Activated CD8-positive, alpha-beta memory T cell treated with anti-CD3 and anti-CD28 coated beads for 4 hours (primary cell): ENCODE results near the gene FOXO3B.
"Not testable (repeated sequence)": the region's sequence is repeated elsewhere in the genome, so short reads cannot be mapped to it uniquely, and the experiment has no call there.

Source experiments
- DNase-seq, 2 donors: peaks; one replicate each; pipeline ENCODE4 v3.0.0-alpha.2; 2020; ENCODE audit warnings: low read depth in 2 of 2

The FOXO3B gene

GRCh38 chr17:18681767-18682571, at the start of gene FOXO3B:
Gene FOXO3B (minus strand): TSS chr17:18682314. CDS start chr17:18681651, 663 bp downstream.
- DNase-seq: peak; percentile 55 to 60

DNA sequence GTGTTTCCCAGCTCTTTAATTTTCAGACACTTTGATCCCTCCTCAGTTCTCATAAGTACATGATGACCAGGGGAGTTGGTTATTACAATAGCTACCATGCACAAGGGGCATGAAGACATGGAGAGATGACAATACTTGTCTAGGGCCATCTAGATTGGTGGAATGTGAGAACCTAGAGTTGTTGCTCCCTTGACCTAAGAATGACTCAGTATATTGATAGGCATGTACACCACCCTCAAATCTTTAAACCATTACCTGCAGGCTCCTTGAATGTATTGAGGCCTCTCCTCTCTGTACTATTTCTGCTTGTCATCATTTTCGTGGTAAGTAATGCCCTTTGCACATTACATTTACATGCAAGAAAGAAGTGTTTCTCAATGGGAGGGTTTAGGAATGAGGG, 41.4 kb upstream of the FOXO3B start:
- not testable (repeated sequence) for DNase-seq

DNA sequence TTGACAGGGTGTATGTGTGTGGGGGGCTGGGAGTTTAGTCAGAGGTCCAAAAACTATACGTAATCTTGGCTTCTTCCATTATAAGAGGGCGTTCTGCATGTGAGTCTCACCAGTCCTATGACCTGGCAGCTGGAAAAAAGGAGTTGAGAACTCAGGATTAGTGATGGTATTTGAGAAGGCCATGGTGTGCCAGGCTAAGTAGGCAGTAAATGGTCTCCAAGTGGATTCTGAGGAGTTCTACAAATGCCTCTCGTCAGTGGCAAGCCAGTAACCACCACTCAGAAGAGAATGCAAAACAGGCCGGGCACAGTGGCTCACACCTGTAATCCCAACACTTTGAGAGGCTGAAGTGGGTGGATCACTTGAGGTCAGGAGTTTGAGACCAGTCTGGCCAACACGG, 40.5 kb upstream of the FOXO3B start:
- not testable (repeated sequence) for DNase-seq

- DNase-seq: not testable (repeated sequence)
Measured at GRCh38 chr17:18721775-18722547, 39.8 kb upstream of the FOXO3B start.

DNA sequence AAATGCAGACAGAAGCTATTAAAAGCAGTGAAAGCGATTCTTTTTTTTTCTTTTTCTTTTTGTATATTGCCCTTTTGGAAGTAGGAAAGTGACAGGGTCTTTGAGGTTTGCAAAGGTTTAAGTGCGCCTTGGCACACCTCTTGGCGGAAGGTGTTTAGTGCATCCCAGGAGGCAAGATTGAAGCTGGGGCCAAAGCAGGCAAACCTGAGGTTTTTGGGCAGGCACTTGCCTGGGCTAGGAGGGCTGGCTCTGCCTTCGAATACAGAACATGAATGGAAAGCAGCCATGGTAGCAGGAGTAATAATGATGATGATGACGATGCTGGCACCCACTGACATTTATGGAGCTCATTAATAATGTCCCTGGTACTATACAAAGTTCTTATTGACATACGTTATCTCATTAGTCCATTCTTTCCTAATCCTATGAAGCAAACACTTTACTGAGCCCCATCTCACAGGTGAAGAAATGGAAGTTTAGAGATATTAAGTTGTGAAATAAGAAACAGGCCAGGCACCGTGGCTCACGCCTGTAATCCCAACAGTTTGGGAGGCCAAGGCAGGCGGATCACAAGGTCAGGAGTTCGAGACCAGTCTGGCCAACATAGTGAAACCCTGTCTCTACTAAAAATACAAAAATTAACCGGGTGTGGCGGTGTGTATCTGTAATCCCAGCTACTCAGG, 37.5 kb upstream of the FOXO3B start:
- not testable (repeated sequence) for DNase-seq

DNA sequence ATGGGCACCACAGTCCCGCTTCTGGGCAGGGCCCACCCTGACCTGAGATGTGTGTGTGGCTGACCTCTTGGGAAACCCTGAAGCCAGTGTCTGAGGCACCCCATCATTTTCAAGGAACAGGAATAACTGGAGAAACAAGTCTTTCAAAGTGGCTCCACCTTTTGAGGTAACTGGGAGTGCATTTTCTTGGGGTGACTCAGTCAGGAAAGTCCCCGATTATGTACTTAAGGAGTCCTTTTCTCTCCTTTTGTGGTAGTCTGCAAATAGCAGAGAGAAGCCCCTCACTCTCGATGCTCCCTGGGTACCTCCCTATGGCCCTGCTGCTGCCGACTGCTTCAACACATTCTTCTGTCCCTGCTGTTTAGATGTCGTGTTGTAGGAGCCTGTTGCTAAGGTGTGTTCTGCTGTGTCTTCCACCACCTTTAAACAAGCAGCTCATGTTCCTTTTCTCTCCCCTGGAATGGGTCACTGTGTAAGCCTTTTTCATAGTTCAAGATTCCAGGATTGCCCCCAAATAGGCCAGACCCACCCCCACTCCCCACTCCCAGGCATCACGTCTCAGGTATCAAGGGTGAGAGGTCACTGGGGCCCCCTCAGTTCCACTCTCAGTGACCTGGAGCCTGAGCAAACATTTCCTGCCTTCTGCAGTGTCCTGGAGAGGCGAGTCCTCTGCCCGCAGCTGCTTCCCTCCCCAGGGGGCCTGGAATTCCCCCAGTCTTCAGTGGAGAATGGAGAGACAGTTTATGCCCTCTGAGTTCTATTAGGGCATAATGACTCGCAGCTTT, 36.7 kb upstream of the FOXO3B start:
- not testable (repeated sequence) for DNase-seq

DNA sequence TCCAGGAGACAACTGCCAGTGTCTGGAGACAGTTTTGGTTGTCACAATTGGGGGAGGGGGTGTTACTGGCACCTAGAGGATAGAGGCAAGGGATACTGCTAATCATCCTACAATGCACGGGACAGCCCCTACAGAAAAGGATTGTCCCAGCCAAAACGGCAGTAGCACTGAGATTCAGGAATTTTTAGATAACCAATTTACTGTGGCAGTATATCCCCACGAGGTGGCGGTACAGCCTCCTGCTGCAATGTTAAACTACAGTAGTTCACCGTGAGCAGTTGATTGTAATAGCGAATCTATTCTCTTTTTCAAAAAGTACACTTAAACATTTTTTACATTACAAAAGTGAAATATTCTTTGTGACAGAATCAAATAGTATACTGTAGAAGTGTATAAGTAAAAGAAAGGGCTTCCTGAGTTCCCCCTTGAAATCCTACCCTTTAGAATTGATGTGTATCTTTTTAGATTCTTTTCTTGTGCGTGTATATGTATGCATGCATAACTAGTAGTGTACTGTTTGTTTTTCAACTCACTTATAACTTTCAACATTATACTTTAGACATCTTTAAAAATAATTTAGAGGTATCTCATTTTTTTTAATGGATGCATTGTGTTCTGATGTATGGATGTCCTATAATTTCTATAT, 30.4 kb upstream of the FOXO3B start:
- peak in 1 of 2 donors; percentile 27 for DNase-seq

- not testable (repeated sequence) for DNase-seq
Measured at GRCh38 chr17:18708215-18708614, 26.1 kb upstream of the FOXO3B start.

GRCh38 chr17:18705955-18706354, 23.8 kb upstream of the FOXO3B start:
- not testable (repeated sequence) for DNase-seq

GRCh38 chr17:18698473-18699103, 16.5 kb upstream of the FOXO3B start:
- not testable (repeated sequence) for DNase-seq

DNA sequence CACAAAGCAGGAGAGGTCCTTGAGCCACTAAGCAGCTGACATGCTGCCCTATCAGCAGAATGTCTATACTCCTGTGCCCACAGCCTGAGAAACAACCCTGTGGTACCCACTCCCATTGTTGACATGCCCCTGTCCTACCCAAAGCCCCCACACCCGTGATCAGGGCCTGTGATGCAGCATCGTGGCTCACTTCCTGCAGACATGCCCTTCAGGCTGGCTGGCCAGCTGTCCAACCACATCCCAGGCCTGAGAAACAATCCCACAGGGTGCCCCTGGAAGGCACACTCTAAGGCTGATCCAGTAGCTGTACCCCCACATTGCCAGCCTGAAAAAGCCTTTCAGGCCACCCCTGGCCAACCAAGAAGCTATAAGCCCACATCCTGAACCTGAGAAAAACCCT, 13.0 kb upstream of the FOXO3B start:
- DNase-seq: not testable (repeated sequence)

GRCh38 chr17:18682668-18683067, 554 bp upstream of the FOXO3B start:
- DNase-seq: not testable (repeated sequence)

DNA sequence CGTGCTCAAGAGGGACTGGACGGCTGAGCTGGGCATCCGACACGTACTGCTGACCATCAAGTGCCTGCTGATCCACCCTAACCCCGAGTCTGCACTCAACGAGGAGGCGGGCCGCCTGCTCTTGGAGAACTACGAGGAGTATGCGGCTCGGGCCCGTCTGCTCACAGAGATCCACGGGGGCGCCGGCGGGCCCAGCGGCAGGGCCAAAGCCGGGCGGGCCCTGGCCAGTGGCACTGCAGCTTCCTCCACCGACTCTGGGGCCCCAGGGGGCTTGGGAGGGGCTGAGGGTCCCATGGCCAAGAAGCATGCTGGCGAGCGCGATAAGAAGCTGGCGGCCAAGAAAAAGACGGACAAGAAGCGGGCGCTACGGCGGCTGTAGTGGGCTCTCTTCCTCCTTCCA, 4.7 kb downstream of the FOXO3B start:
- DNase-seq: not testable (repeated sequence)

DNA sequence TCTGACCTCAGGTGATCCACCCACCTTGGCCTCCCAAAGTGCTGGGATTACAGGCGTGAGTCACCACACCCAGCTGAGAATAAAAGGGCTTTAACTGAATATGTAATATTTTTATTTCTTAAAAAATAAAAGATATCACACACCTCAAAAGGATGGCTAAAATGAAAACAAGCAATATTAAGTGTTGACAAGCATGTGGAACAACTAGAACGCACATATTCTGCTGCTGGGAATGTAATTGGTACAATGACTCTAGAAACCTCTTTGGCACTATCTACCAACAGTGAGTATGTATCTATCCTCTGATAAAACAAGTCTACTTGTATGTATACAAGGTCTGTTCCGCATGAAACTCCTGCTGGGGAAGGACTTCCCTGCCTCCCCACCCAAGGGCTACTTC, 5.2 kb downstream of the FOXO3B start:
- not testable (repeated sequence) for DNase-seq

GRCh38 chr17:18672395-18673227, 9.5 kb downstream of the FOXO3B start:
- DNase-seq: not testable (repeated sequence)

GRCh38 chr17:18668625-18669024, 13.5 kb downstream of the FOXO3B start:
- not testable (repeated sequence) for DNase-seq

DNA sequence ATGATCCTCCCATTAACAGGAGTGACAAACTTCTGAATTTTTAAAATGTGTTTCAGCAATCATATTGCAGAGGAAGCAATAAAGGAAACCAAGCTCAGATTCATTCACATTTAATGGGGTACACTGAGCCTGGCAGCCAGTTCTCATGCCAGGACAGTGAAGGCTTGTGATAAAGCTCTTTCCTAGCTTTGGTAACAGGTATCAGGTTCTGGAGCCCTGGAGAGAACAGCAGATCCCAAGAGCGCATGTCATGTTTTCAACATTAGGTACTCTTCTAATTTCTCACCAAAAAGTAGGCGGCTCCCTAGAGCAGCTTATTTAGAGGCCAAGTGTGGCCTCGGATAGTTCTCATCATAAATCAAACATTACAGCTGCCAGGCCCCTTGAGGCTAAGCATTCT, 14.6 kb downstream of the FOXO3B start:
- not testable (repeated sequence) for DNase-seq

- not testable (repeated sequence) for DNase-seq
Measured at GRCh38 chr17:18666326-18666725, 15.8 kb downstream of the FOXO3B start.

DNA sequence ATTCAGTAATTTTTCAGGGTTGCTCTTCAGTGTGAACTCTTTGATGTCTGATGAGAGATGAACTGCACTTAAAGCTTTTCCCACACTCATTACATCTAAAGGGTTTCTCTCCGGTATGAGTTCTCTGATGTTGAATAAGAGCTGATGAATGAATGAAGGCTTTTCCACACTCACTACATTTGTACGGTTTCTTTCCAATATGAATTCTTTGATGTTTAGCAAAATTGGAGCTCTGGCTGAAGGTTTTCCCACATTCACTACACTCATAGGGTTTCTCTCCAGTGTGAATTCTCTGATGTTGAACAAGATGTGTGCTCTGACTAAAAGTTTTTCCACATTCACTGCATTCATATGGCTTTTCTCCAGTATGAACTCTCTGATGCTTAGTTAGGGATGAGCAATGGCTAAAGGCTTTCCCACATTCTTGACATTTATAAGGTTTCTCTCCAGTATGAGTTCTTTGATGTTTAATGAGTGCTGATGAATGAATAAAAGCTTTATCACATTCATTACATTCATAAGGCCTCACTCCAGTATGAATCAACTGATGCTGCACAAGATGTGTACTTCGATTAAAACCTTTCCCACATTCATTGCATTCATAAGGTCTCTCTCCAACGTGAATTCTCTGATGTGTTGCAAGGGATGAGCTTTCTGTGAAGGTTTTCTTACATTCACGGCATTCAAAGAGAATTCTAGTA, 20.0 kb downstream of the FOXO3B start:
- DNase-seq: not testable (repeated sequence)
